Stomach (tissue), 4 donors: ENCODE results near the gene ESR1.

Source experiments
- CTCF ChIP-seq, 7 experiments: fragments of 450-650 bp in 4 of 7; fragments of 200-600 bp in 3 of 7; sonication (generic) in 3 of 7; IDR thresholded peaks; one replicate each; pipeline ENCODE4 v1.5.1; 2016 to 2019; ENCODE audit warnings: antibody characterized with exemption in 7 of 7, control low read depth in 2 of 7, mild to moderate bottlenecking in 1 of 7
- POLR2A ChIP-seq, 4 donors: fragments of 450-650 bp; IDR thresholded peaks; one replicate each; pipeline ENCODE4 v1.6.1; 2016; ENCODE audit warnings: antibody characterized with exemption in 4 of 4, control low read depth in 2 of 4, mild to moderate bottlenecking in 1 of 4, moderate library complexity in 1 of 4
- POLR2AphosphoS5 ChIP-seq, 3 donors: sonication (generic); formaldehyde crosslinking; IDR thresholded peaks; one replicate each; pipeline ENCODE4 v1.6.1; 2016; ENCODE audit warnings: antibody characterized with exemption in 3 of 3

- TF ChIP-seq CTCF (IDR thresholded peaks at IDR 0.05) (no peak), POLR2A (IDR thresholded peaks at IDR 0.05) (no peak), POLR2AphosphoS5 (IDR thresholded peaks at IDR 0.05) (no peak)
These were observed 284.4 kb downstream of the ESR1 start for GRCh38 chr6:152091851-152092341.
